Caco-2 (cell line): ENCODE results near the gene NOM1. TPM values are rescaled to one million over a fixed set of nuclear protein-coding genes. Genes with fewer than 3 reads are reported as not detected.

ENCODE experiments used
- BruUV-seq: library from RNA; stranded (reverse); fragments of 400-500 nt; replicated peaks from 2 replicates; lab custom pipeline; 2021; lab: Mats Ljungman, UMichigan
- CTCF ChIA-PET: fragments of 300-600 bp; sonication (Branson Sonifier 250); formaldehyde crosslinking; loops from one replicate; lab custom pipeline; 2022; ENCODE audit warnings: antibody characterized with exemption; lab: Charles Lee
- POLR2A ChIA-PET: fragments of 300-600 bp; sonication (Branson Sonifier 250); formaldehyde crosslinking; loops from one replicate; lab custom pipeline; 2022; ENCODE audit warnings: antibody characterized with exemption; lab: Charles Lee
- DNase-seq, 2 experiments: peaks; one replicate each; pipeline versions ENCODE4 v3.0.0 to v3.0.0-alpha.2; 2020 to 2022
- H3K27me3 ChIP-seq: replicated peaks from 2 replicates; pipeline ENCODE4 v1.6.0; 2011; ENCODE audit warnings: low read length; ENCODE audit not compliant: control insufficient read depth, insufficient read depth
- H3K36me3 ChIP-seq: 2 replicates; pipeline ENCODE4 v1.5.1; 2011; ENCODE audit warnings: low read length; ENCODE audit not compliant: control insufficient read depth, insufficient read depth
- H3K4me1 ChIP-seq: fragments of 250-450 bp; sonication (Bioruptor Pico); 2 replicates; pipeline ENCODE4 v1.5.1; 2020; ENCODE audit warnings: mild to moderate bottlenecking
- H3K4me3 ChIP-seq: 2 replicates; pipeline ENCODE4 v1.5.1; 2011; ENCODE audit warnings: low read depth, mild to moderate bottlenecking, control low read depth, low read length
- H3K9me3 ChIP-seq: fragments of 250-450 bp; sonication (Bioruptor Pico); 2 replicates; pipeline ENCODE4 v1.5.1; 2020; ENCODE audit warnings: mild to moderate bottlenecking, moderate library complexity
- H3K27ac Mint-ChIP-seq: one replicate; pipeline ENCODE4 v1.8.0; 2022; ENCODE audit warnings: mixed read lengths; ENCODE audit not compliant: unreplicated experiment
- H3K27me3 Mint-ChIP-seq: one replicate; pipeline ENCODE4 v1.8.0; 2022; ENCODE audit warnings: mixed read lengths; ENCODE audit not compliant: insufficient read depth, unreplicated experiment
- H3K36me3 Mint-ChIP-seq: one replicate; pipeline ENCODE4 v1.8.0; 2022; ENCODE audit warnings: mild to moderate bottlenecking, mixed read lengths; ENCODE audit not compliant: insufficient read depth, unreplicated experiment
- H3K4me1 Mint-ChIP-seq: one replicate; pipeline ENCODE4 v1.8.0; 2022; ENCODE audit warnings: low read depth, mixed read lengths; ENCODE audit not compliant: unreplicated experiment
- H3K4me3 Mint-ChIP-seq: one replicate; pipeline ENCODE4 v1.8.0; 2022; ENCODE audit warnings: mild to moderate bottlenecking, moderate library complexity, mixed read lengths; ENCODE audit not compliant: unreplicated experiment
- H3K9me3 Mint-ChIP-seq: one replicate; pipeline ENCODE4 v1.8.0; 2022; ENCODE audit warnings: mixed read lengths; ENCODE audit not compliant: unreplicated experiment
- intact Hi-C: fragments of 100-400 bp; cut with micrococcal nuclease; formaldehyde crosslinking; loops from one replicate; pipeline ENCODE4 v1.10.0; 2022; ENCODE audit not compliant: unreplicated experiment
- total RNA-seq: library from RNA; stranded (reverse); gene quantifications from 2 replicates; pipeline ENCODE4 v1.2.3, GENCODE V29; 2022
- TF ChIP-seq, protein P1 (sequence below), 2 experiments: fragments of 200-600 bp in 1 of 2; IDR thresholded peaks; 1 replicate in 1 of 2; 2 replicates in 1 of 2; pipeline versions ENCODE4 v1.5.1 to v1.8.0; 2011 to 2022; ENCODE audit warnings: antibody characterized with exemption in 1 of 2, control low read depth in 1 of 2, inconsistent platforms in 1 of 2, low read depth in 1 of 2, low read length in 1 of 2, mild to moderate bottlenecking in 1 of 2, moderate library complexity in 1 of 2; ENCODE audit not compliant: insufficient read depth in 1 of 2, severe bottlenecking in 1 of 2, unreplicated experiment in 1 of 2

Gene NOM1
- total RNA-seq, 1 experiment from 2014 or later, result 37.7 TPM

DNA sequence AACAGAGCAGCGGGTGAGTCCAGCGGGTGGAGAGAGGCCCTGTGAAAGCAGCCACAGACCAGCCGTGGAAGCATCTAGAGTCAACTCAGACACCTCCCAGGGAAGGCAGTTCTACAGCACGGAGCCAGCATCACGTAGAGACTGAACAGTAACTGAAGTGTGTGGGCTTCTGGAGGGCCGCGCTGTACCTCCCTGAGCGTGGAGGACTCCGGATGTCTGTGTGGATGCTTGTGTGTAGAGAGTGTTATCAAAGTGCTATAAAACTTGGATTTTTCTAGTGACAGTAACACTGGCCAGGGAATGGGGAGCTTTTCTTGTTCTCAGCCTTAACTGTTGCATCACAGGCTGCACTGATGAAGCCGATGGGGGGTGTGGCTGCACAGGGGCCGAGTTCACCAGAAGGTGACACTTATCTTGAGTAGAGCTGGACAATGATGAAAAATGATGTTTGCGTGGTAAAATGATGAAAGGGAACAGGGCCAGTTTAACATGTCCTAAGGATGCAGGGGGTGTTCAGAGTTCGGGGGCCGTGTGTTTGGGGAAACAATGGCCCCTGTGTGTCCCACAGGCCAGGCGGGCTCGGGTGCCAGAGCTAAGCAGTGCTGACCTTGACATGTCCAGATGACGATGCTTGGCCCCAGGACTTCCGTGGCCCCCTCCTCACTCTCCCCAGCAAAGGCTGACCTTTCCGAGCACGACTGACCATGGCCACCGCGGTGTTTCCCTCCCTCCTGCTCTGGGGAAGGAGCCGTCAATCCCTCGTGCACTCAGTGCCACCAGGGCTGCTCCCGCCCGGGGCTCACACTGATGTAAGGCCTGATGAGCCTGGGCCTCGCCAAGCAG, 39.1 kb downstream of the NOM1 start:
- intact Hi-C loops, result no loop called here
- TF ChIP-seq, protein P1, sequence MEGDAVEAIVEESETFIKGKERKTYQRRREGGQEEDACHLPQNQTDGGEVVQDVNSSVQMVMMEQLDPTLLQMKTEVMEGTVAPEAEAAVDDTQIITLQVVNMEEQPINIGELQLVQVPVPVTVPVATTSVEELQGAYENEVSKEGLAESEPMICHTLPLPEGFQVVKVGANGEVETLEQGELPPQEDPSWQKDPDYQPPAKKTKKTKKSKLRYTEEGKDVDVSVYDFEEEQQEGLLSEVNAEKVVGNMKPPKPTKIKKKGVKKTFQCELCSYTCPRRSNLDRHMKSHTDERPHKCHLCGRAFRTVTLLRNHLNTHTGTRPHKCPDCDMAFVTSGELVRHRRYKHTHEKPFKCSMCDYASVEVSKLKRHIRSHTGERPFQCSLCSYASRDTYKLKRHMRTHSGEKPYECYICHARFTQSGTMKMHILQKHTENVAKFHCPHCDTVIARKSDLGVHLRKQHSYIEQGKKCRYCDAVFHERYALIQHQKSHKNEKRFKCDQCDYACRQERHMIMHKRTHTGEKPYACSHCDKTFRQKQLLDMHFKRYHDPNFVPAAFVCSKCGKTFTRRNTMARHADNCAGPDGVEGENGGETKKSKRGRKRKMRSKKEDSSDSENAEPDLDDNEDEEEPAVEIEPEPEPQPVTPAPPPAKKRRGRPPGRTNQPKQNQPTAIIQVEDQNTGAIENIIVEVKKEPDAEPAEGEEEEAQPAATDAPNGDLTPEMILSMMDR (IDR thresholded peaks at IDR 0.05; ENCODE audit: insufficient read depth in 1 of 2, low read depth in 1 of 2, low read length in 1 of 2, severe bottlenecking in 1 of 2, unreplicated experiment in 1 of 2), result no peak
- H3K27me3 ChIP-seq, result no peaks in the 10 kb centered on the region
- no peak for DNase-seq
- no peak overlapping the region for H3K4me3 Mint-ChIP-seq
- H3K9me3 ChIP-seq, result no peaks in the 10 kb centered on the region
- H3K36me3 Mint-ChIP-seq, result peaks cover 14% of the 10 kb centered on the region
- CTCF ChIA-PET, result interaction anchor here (1.1 kb wide), 1 partner anchor 234 kb away, joined by 3 read pairs; no protein-coding TSS in a partner anchor
- BruUV-seq, result no TSS peak
- H3K27me3 Mint-ChIP-seq, result no peaks in the 10 kb centered on the region
- no peak overlapping the region for H3K27ac Mint-ChIP-seq
- H3K36me3 ChIP-seq, result no peaks in the 10 kb centered on the region
- no peak overlapping the region for H3K4me3 ChIP-seq
- no peaks in the 10 kb centered on the region for H3K4me1 ChIP-seq
- H3K9me3 Mint-ChIP-seq, result no peaks in the 10 kb centered on the region
- POLR2A ChIA-PET, result no interaction called here
- H3K4me1 Mint-ChIP-seq, result no peaks in the 10 kb centered on the region

DNA sequence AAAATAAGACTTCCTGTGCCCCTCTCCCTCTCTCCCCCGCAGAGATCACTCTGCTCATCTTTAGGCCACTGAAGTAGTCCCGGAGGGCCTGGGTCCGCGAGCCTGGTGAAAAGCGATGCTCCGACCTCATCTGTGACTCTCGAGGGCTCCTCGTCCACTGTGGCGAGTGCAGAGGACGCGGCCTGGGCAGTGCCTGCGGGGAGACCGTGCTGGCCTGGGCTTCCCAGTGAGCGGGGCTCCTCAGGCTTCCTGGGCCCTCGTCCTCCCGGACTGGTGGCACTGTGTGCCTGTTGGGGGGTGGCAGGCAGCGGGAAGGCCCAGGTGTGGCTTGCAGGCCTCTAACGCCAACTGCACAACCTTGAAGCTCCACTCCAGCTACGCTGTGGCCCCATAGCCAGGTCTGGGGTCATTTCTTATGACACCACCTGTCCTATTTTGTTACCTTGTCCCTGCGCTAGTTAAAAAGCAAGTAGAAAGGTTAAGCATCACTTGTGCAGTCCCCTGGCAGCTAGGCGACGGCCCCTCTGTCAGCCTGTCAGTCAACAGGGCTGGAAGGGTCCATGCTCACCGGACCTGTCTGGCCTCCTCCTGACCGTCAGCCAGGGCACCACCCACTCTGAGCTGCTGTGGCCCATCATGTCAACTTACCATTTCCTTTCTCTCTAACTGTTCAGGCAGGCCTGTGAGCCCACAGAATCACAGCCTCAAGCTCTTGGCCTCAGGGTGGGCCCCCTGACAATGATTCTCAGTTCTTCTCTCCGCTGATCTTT, 40.4 kb downstream of the NOM1 start:
- no peak overlapping the region for H3K4me3 Mint-ChIP-seq
- TF ChIP-seq, protein P1 (IDR thresholded peaks at IDR 0.05; ENCODE audit: insufficient read depth in 1 of 2, low read depth in 1 of 2, low read length in 1 of 2, severe bottlenecking in 1 of 2, unreplicated experiment in 1 of 2), result no peak
- Histone ChIP-seq H3K4me1 (no peaks in the 10 kb centered on the region), H3K36me3 (no peaks in the 10 kb centered on the region), H3K9me3 (no peaks in the 10 kb centered on the region), H3K4me3 (no peak overlapping the region), H3K27me3 (no peaks in the 10 kb centered on the region)
- ChIA-PET POLR2A (no interaction called here), CTCF (no interaction called here)
- no peak overlapping the region for H3K27ac Mint-ChIP-seq
- H3K9me3 Mint-ChIP-seq, result no peaks in the 10 kb centered on the region
- BruUV-seq, result no TSS peak
- no peak for DNase-seq
- no peaks in the 10 kb centered on the region for H3K4me1 Mint-ChIP-seq
- H3K36me3 Mint-ChIP-seq, result peaks cover 14% of the 10 kb centered on the region
- intact Hi-C loops, result no loop called here
- no peaks in the 10 kb centered on the region for H3K27me3 Mint-ChIP-seq

DNA sequence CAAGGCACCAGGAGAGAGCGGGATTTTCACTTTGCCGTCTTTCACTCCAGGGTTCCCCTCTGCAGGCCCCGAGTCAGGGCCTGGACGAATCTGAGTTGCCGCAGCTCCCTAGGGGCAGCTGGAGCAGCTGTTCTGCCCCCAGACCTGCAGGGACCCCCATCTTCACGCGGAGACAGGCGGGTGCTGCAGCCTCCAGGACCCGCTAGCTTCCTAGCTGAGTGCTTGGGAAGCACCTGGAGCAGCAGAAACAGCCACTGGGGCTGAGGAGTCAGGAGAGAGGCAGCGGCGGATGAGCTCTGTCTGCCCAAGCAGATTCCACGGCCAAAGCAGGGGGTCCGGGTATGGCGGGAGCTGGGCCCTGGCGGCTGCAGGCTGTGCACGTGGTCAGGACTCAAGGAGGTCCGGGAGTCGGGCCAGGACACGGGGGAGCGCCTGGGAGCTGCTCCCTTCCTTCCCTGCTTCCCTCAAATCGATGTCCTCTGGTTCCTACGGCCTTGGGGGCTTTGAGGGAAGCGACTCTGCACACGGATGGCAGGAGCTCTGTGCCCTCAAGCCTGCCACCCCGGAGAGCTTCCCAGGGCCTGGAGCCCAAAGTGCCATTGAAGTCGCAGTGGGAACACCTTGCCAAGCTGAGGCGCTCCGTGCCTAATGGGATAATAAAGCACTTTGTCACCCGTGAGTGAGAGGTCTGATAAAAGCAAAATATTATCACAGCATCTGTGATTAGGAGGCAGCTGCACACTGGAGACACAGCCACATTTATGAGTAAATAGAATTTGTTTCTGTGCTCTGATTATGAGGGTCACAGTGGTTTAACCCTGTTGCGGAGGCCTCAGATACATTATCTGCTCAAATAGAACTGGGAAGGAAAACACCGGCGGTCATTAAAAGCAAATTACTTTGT, 43.8 kb downstream of the NOM1 start:
- TF ChIP-seq, protein P1 (IDR thresholded peaks at IDR 0.05; ENCODE audit: insufficient read depth in 1 of 2, low read depth in 1 of 2, low read length in 1 of 2, severe bottlenecking in 1 of 2, unreplicated experiment in 1 of 2), result no peak
- H3K4me1 Mint-ChIP-seq, result no peaks in the 10 kb centered on the region
- Histone ChIP-seq H3K27me3 (no peaks in the 10 kb centered on the region), H3K36me3 (no peaks in the 10 kb centered on the region), H3K9me3 (no peaks in the 10 kb centered on the region), H3K4me1 (no peaks in the 10 kb centered on the region), H3K4me3 (no peak overlapping the region)
- H3K4me3 Mint-ChIP-seq, result no peak overlapping the region
- DNase-seq, result no peak
- H3K27me3 Mint-ChIP-seq, result no peaks in the 10 kb centered on the region
- peaks cover 7% of the 10 kb centered on the region for H3K36me3 Mint-ChIP-seq
- no peak overlapping the region for H3K27ac Mint-ChIP-seq
- ChIA-PET CTCF (no interaction called here), POLR2A (no interaction called here)
- no TSS peak for BruUV-seq
- no peaks in the 10 kb centered on the region for H3K9me3 Mint-ChIP-seq
- intact Hi-C loops, result no loop called here
